ENCODE results near the gene SLC22A23. TPM values are rescaled to one million over a fixed set of nuclear protein-coding genes. Genes with fewer than 3 reads are reported as not detected.

The SLC22A23 gene
- total and polyA plus RNA-seq, 2 donors (not counting 1 experiment from before 2014, with no cell fraction given) = 0.18 to 1.4 TPM

DNA sequence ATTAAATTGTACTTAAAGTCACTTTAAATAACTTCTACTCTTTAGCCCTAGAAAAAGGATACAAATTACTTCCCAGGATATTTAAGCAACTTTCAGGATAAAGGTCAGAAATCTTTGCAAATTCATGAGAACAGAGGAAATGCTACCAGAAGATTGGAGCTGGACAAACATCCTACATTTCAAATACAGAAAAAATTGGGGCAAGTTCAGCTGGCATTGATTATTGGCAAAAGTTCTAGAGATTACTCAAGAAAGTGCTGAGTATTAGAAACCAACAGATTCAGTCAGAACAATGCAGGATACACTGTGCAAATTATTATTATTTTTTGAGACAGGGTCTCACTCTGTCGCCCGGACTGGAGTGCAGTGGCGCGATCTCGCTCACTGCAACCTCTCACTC is 6.0 kb downstream of the SLC22A23 start:
- H4K20me1 ChIP-seq (ENCODE audit: control insufficient read depth, insufficient read depth, low read length, poor library complexity, severe bottlenecking) = no peaks in the 10 kb centered on the region
- CTCF ChIA-PET = interaction anchor here (0.9 kb wide), 1 partner anchor 9 kb away, joined by 3 read pairs; no protein-coding TSS in a partner anchor
- no peak for ATAC-seq (ENCODE audit: low read depth)

DNA sequence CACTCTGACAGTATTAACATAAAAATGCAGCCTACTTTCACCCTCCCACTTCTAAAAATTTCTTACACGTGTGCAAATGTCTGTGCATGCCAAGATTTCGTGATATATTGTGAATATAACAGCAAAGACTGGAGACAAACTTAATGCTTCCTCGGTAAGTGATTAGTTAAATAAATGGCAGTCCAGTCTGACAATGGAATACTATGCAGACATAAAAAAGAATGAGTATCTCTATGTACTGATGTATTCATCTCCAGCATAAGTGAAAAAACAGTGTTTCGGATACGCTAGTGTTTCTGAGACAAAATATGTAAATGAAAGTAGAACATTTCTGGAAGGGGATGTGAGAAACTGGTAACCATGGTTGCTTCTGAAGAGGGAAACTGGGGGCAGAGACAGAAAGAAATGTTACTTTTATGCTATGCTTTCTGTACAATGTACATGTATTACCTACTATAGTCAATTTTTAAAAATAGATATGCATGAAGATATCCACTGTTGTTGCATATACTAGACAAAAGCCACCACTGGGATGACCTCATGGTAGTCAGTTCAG is 7.0 kb downstream of the SLC22A23 start:
- CTCF ChIA-PET = interaction anchor here (0.9 kb wide), 1 partner anchor 174 kb away, joined by 3 read pairs; no protein-coding TSS in a partner anchor
- intact Hi-C loops (cut with micrococcal nuclease) = loop anchor here (10.0 kb wide), 2 partner anchors 565 to 705 kb away; no protein-coding TSS in a partner anchor

More for the DNA sequence above, 6.0 kb downstream of the SLC22A23 start:
- TF ChIP-seq, protein P1, sequence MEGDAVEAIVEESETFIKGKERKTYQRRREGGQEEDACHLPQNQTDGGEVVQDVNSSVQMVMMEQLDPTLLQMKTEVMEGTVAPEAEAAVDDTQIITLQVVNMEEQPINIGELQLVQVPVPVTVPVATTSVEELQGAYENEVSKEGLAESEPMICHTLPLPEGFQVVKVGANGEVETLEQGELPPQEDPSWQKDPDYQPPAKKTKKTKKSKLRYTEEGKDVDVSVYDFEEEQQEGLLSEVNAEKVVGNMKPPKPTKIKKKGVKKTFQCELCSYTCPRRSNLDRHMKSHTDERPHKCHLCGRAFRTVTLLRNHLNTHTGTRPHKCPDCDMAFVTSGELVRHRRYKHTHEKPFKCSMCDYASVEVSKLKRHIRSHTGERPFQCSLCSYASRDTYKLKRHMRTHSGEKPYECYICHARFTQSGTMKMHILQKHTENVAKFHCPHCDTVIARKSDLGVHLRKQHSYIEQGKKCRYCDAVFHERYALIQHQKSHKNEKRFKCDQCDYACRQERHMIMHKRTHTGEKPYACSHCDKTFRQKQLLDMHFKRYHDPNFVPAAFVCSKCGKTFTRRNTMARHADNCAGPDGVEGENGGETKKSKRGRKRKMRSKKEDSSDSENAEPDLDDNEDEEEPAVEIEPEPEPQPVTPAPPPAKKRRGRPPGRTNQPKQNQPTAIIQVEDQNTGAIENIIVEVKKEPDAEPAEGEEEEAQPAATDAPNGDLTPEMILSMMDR (IDR thresholded peaks at IDR 0.05) = no peak
- no peak for TF ChIP-seq EZH2 (IDR thresholded peaks at IDR 0.05; ENCODE audit: borderline replicate concordance, insufficient read depth, low read depth, low read length, poor library complexity, severe bottlenecking)
- H3K27ac Mint-ChIP-seq = no peak overlapping the region
- POLR2A ChIA-PET = no interaction called here
- intact Hi-C loops (cut with micrococcal nuclease) = loop anchor here (10.0 kb wide), 2 partner anchors 564 to 704 kb away; no protein-coding TSS in a partner anchor
- Histone ChIP-seq H3K79me2 (ENCODE audit: control insufficient read depth, insufficient read depth, low read length) (no peaks in the 10 kb centered on the region), H3K27ac (ENCODE audit: low read length in 2 of 2) (no peak overlapping the region), H3K4me2 (replicated peaks; ENCODE audit: low read depth, low read length, poor library complexity, severe bottlenecking) (no peak overlapping the region), H3K36me3 (replicated peaks in 1 of 2; ENCODE audit: control extremely low read depth in 1 of 2, control insufficient read depth in 1 of 2, extremely low read depth in 1 of 2, insufficient read depth in 2 of 2, low read length in 1 of 2) (no peaks in the 10 kb centered on the region), H2AFZ (ENCODE audit: insufficient read depth, low read depth, low read length, poor library complexity, severe bottlenecking) (no peak overlapping the region), H3K4me3 (ENCODE audit: control extremely low read depth in 1 of 5, extremely low read depth in 1 of 5, insufficient read depth in 1 of 5, low read depth in 2 of 5, low read length in 4 of 5) (no peak overlapping the region), H3K9me3 (ENCODE audit: control extremely low read depth in 1 of 3, control insufficient read depth in 2 of 3, insufficient read depth in 1 of 3, low read length in 2 of 3) (peaks cover 0 to 4% (median 0%) of the 10 kb centered on the region in 3 donors), H3K9ac (ENCODE audit: low read length) (no peak overlapping the region), H3K4me1 (ENCODE audit: control insufficient read depth in 2 of 2, insufficient read depth in 2 of 2, low read length in 2 of 2) (peaks cover 10 to 11% of the 10 kb centered on the region in 2 donors), H3K27me3 (replicated peaks in 1 of 4; ENCODE audit: control extremely low read depth in 1 of 4, control insufficient read depth in 3 of 4, insufficient read depth in 4 of 4, low read length in 3 of 4) (peaks cover 0 to 43% (median 33%) of the 10 kb centered on the region in 4 experiments)
- 100% methylated on average over 2 of the region's 5 CpGs for WGBS (ENCODE audit: insufficient coverage)
- peaks cover 30% of the 10 kb centered on the region for H3K27me3 Mint-ChIP-seq
- no peaks in the 10 kb centered on the region for H3K9me3 Mint-ChIP-seq (ENCODE audit: insufficient read depth)
- H3K4me3 Mint-ChIP-seq = no peak overlapping the region
- peaks cover 3% of the 10 kb centered on the region for H3K4me1 Mint-ChIP-seq
- no peak for DNase-seq

More for the DNA sequence above, 7.0 kb downstream of the SLC22A23 start:
- Histone ChIP-seq H3K9me3 (ENCODE audit: control extremely low read depth in 1 of 3, control insufficient read depth in 2 of 3, insufficient read depth in 1 of 3, low read length in 2 of 3) (peaks cover 0 to 4% (median 0%) of the 10 kb centered on the region in 3 donors), H3K9ac (ENCODE audit: low read length) (no peak overlapping the region), H3K4me1 (ENCODE audit: control insufficient read depth in 2 of 2, insufficient read depth in 2 of 2, low read length in 2 of 2) (no peaks in the 10 kb centered on the region), H3K27ac (ENCODE audit: low read length in 2 of 2) (no peak overlapping the region), H3K4me3 (ENCODE audit: control extremely low read depth in 1 of 5, extremely low read depth in 1 of 5, insufficient read depth in 1 of 5, low read depth in 2 of 5, low read length in 4 of 5) (no peak overlapping the region), H4K20me1 (ENCODE audit: control insufficient read depth, insufficient read depth, low read length, poor library complexity, severe bottlenecking) (no peaks in the 10 kb centered on the region), H3K36me3 (replicated peaks in 1 of 2; ENCODE audit: control extremely low read depth in 1 of 2, control insufficient read depth in 1 of 2, extremely low read depth in 1 of 2, insufficient read depth in 2 of 2, low read length in 1 of 2) (no peaks in the 10 kb centered on the region), H3K4me2 (replicated peaks; ENCODE audit: low read depth, low read length, poor library complexity, severe bottlenecking) (no peak overlapping the region), H3K27me3 (replicated peaks in 1 of 4; ENCODE audit: control extremely low read depth in 1 of 4, control insufficient read depth in 3 of 4, insufficient read depth in 4 of 4, low read length in 3 of 4) (peaks cover 0 to 32% (median 23%) of the 10 kb centered on the region in 4 experiments), H3K79me2 (ENCODE audit: control insufficient read depth, insufficient read depth, low read length) (no peaks in the 10 kb centered on the region), H2AFZ (ENCODE audit: insufficient read depth, low read depth, low read length, poor library complexity, severe bottlenecking) (no peak overlapping the region)
- Mint-ChIP-seq H3K4me1 (peaks cover 3% of the 10 kb centered on the region), H3K27ac (no peak overlapping the region), H3K27me3 (peaks cover 35% of the 10 kb centered on the region), H3K4me3 (no peak overlapping the region), H3K9me3 (ENCODE audit: insufficient read depth) (no peaks in the 10 kb centered on the region)
- POLR2A ChIA-PET = no interaction called here
- no peak for TF ChIP-seq EZH2 (IDR thresholded peaks at IDR 0.05; ENCODE audit: borderline replicate concordance, insufficient read depth, low read depth, low read length, poor library complexity, severe bottlenecking)
- DNase-seq (no peak), ATAC-seq (ENCODE audit: low read depth) (no peak)
- 100% methylated on average over 1 of the region's 5 CpGs for WGBS (ENCODE audit: insufficient coverage)
